Fibroblast of skin of right quadriceps (primary cell): ENCODE measurements around the gene GEN1.
"Not testable (repeated sequence)": the region's sequence is repeated elsewhere in the genome, so short reads cannot be mapped to it uniquely, and the experiment has no call there.

Experiments used
- DNase-seq: peaks from one replicate; pipeline ENCODE4 v3.0.0-alpha.2; 2013

GEN1 gene

DNA sequence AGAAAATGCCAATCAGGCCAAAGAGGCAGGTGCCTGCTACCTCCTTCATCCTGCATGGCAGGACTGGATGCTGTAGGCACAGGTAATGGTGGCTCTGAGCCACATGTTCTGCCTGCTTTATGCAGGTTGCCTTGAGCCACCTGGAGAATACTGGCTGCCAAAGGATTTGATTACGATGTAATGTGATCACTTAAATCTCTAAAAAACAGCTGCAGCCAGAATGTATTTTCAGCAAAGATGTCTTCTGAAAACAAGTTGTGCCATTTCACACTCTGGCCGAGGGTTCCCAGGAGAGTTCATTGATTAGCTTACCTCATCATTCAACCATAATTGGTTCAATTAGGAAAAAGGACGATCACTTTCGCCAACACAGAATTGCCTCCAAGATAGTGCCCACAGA, 44.4 kb downstream of the GEN1 start:
- DNase-seq = no peak

DNA sequence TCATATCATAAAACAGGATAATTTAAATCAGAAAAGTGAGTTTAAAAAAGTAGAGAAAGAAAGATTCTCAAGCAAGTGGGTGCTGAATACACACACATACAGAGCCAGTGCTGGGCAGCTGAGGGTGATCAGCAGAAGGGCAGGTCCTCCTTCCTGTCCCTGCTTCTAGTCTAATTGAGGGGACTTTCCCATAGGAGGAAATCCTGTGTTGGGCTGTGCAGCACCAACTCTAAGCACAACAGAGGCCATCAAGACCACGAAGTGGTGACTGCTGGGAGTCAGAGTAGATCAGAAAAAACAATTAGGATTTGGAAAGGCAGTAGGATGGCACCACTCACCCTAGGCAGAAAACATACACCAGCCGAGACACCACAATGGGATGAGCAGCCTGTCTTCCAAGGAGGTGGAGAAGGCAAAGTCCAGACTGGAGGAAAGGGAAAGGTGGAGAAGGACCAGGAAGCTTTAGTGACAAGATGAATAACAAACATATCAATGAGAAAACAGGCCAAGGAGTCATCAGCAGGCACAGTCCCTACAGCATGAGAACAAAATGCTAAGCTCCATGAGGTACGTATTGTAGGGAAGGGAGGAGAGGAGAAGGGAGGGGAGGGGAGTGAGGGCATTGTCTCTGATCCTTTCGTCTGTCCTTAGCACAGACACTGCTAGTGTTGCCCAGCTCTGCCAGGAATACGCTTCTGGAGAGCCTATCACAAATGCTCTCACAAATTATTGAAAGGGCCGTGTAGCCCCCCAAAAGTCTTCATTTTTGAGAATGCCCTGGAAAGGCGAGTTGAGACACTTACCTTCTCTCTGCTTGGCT, 45.6 kb downstream of the GEN1 start:
- no peak for DNase-seq

DNA sequence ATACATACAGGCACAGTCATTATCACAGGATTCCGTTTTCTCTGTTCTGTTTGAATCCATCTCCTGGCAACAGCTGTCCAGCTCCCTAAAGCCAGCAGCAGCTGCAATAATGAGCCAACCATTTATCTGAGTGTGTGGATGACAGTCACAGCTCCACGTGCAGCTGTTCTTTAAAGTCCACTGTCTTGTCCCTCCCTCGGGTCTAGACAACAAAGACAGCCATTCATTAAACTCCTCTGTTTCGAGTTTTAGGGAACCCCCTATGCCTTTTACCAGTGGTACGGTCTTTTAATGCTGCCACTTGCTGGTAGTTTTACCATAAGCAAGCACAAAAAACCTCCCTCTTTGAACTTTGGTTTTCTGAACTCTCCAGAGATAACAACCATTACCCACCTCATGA, 46.3 kb downstream of the GEN1 start:
- DNase-seq = no peak

- no peak for DNase-seq
Measured at GRCh38 chr2:17800693-17801458, 46.9 kb downstream of the GEN1 start.

- no peak for DNase-seq
Measured at GRCh38 chr2:17803497-17803896, 49.6 kb downstream of the GEN1 start.

DNA sequence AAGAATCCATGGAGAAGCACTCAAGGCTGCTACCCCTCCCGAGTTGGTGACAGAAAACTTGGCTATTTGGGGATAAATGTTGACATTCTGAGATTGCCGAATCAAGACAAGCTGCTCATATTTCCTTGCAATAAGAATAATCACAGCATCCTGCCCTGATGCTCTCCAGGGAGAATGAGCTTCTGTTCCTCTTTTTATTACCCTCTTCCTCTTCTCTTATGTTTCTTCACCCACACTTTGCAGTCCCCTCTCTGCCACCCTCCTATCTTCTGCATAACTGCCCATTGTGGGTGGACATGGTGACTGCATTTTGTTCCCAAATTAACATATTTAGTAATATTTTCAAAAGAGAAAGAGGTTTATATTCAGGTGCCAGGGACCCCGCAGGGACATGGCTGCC, 50.4 kb downstream of the GEN1 start:
- no peak for DNase-seq

DNA sequence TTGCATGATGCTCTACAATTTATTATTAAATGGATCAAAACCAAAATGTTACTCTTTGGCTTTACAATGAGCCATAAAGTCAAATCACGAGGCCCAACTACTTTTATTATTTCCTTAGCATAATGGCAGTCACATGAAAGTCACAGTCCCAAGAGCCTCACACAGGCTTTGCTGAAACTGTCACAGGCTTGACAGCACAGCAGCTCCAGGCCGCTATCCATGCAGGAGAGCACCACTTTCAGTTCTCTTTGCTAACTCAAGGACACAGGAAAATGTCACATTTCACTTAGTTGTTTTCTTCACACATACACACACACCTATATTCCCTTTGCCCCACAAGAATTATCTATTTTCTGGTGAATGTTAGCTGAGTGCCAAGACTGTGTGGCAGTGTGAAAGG, 51.2 kb downstream of the GEN1 start:
- no peak for DNase-seq

GRCh38 chr2:17805717-17806363, 51.9 kb downstream of the GEN1 start:
- no peak for DNase-seq

- peak; percentile 54 for DNase-seq
Measured at GRCh38 chr2:17813010-17813741, 59.2 kb downstream of the GEN1 start.

GRCh38 chr2:17813742-17814473, 60.0 kb downstream of the GEN1 start:
- DNase-seq = peak; percentile 61

- no peak for DNase-seq
Measured at GRCh38 chr2:17814601-17815000, 60.7 kb downstream of the GEN1 start.

GRCh38 chr2:17815468-17816184, 61.7 kb downstream of the GEN1 start:
- DNase-seq = no peak

GRCh38 chr2:17816396-17817245, 62.7 kb downstream of the GEN1 start, which contains the start of gene MSGN1:
TSS of gene MSGN1 (plus strand) at chr2:17816460. CDS start at chr2:17816519, 59 bp downstream.
- no peak for DNase-seq

- no peak for DNase-seq
Measured at GRCh38 chr2:17818235-17818815, 64.4 kb downstream of the GEN1 start.

DNA sequence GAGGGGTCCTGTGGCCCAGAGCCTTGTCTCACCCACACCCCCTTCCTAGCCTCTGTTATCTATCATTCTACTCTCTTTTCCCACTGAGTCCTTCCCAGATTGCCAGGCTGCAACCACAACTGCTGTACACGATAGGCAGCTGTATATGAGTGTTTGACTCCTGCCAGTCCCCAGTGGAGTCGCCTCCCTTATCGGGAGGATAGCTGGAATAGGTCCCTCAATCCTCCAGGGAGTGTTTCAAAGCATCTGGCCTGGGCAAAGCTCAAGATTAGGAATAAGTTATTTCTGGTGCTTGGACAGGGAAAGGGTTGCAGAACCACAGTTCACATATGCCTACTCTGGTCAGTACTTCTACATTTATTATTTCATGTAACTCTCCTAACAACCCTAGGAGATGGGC, 67.1 kb downstream of the GEN1 start:
- no peak for DNase-seq

DNA sequence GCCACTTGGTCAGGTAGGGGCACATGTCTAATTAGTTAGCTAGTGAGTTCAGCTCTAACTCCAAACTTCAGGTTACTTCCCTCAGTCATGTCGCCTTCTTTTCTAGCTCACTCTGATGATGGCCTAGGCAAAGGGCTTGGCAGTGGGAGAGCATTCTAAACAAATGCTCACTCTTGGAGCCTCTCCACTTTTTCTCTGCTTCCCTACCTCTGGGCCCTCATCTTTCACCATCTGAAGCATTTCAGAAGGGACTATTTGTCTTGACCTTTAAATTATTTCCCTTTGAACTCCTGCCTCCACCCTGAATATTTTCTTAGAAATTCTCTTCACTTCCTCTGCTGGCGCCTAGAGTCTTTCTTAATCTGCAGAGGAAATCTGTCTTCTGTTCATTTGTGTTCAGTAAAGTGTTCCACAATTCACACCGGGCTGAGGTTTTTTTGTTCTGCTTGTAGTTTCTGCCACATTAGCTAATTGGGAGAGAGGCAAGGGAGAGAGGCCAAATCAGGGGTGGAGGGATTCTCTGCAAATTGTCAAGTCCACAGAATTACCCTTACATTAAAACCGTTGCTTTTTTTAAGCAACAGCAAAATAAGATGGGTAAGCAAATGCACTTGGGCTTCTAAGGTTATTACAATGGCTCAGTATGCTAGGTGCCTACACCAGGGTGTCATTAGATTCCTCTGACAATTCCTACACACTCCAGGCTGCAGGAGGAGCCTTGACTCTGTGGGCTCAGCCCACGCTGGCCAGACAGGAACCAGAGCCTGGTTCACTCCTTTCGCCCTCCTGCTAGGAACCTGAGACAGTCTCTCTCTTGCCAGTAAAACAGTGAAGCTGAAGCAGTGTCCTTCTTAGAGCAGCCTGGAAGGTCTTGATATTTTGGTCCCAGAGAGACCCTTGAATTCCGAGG, 67.9 kb downstream of the GEN1 start:
- DNase-seq = no peak

- DNase-seq = no peak
Measured at GRCh38 chr2:17822445-17823117, 68.6 kb downstream of the GEN1 start.

DNA sequence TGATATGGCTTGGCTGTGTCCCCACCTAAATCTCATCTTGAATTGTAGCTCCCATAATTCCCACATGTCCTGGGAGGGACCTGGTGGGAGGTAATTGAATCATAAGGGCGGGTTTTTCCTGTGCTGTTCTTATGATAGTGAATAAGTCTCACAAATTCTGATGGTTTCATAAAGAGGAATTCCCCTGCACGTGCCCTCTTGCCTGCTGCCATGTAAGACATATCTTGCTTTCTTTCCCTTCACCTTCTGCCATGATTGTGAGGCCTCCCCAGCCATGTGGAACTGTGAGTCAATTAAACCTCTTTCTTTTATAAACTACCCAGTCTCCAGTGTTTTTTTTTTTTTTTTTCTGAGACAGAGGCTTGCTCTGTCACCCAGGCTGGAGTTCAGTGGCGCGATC, 69.7 kb downstream of the GEN1 start:
- not testable (repeated sequence) for DNase-seq
